ENCODE data around the gene SFR1. TPM values are rescaled to one million over a fixed set of nuclear protein-coding genes. Genes with fewer than 3 reads are reported as not detected.

The SFR1 gene
- total RNA-seq, 1 donor from 2014 or later, result 0.32 TPM

GRCh38 chr10:104128214-104128613 is 6.2 kb downstream of the SFR1 start:
- Histone ChIP-seq H3K4me1 (peaks cover 0 to 1% of the 10 kb centered on the region in 2 donors), H3K36me3 (no peaks in the 10 kb centered on the region), H3K4me3 (no peak overlapping the region), H3K27me3 (no peaks in the 10 kb centered on the region), H3K27ac (no peak overlapping the region), H3K9me3 (no peaks in the 10 kb centered on the region)
- no peak for DNase-seq (ENCODE audit: low spot score in 2 of 2)
- TF ChIP-seq CTCF (IDR thresholded peaks at IDR 0.05), result no peak
- intact Hi-C loops (cut with DNase I), result loop anchor here (10.0 kb wide), 1 partner anchor 433 kb away; no protein-coding TSS in a partner anchor

- no peaks in the 10 kb centered on the region for H3K36me3 ChIP-seq
- no peaks in the 10 kb centered on the region for H3K4me1 ChIP-seq
- no peak overlapping the region for H3K27ac ChIP-seq
- H3K4me3 ChIP-seq, result no peak overlapping the region
- no peak for TF ChIP-seq CTCF (IDR thresholded peaks at IDR 0.05)
- H3K27me3 ChIP-seq, result no peaks in the 10 kb centered on the region
- no peak for DNase-seq (ENCODE audit: low spot score in 2 of 2)
- H3K9me3 ChIP-seq, result no peaks in the 10 kb centered on the region
- intact Hi-C loops (cut with DNase I), result no loop called here
Observed at GRCh38 chr10:104130041-104130440, 8.1 kb downstream of the SFR1 start.

- Histone ChIP-seq H3K36me3 (no peaks in the 10 kb centered on the region), H3K4me3 (no peak overlapping the region), H3K27me3 (no peaks in the 10 kb centered on the region), H3K27ac (no peak overlapping the region), H3K9me3 (no peaks in the 10 kb centered on the region), H3K4me1 (no peaks in the 10 kb centered on the region)
- no peak for TF ChIP-seq CTCF (IDR thresholded peaks at IDR 0.05)
- DNase-seq (ENCODE audit: low spot score in 2 of 2), result no peak
- intact Hi-C loops (cut with DNase I), result no loop called here
Observed at GRCh38 chr10:104138131-104138530, 16.2 kb downstream of the SFR1 start.

GRCh38 chr10:104139221-104139620 is 17.2 kb downstream of the SFR1 start:
- H3K36me3 ChIP-seq, result no peaks in the 10 kb centered on the region
- DNase-seq (ENCODE audit: low spot score in 2 of 2), result no peak
- H3K4me1 ChIP-seq, result no peaks in the 10 kb centered on the region
- TF ChIP-seq CTCF (IDR thresholded peaks at IDR 0.05), result peak in 1 of 3 experiments; percentile 32
- intact Hi-C loops (cut with DNase I), result no loop called here
- no peaks in the 10 kb centered on the region for H3K27me3 ChIP-seq
- H3K27ac ChIP-seq, result no peak overlapping the region
- no peak overlapping the region for H3K4me3 ChIP-seq
- no peaks in the 10 kb centered on the region for H3K9me3 ChIP-seq

- Histone ChIP-seq H3K27me3 (no peaks in the 10 kb centered on the region), H3K27ac (no peak overlapping the region), H3K9me3 (no peaks in the 10 kb centered on the region), H3K4me3 (no peak overlapping the region), H3K4me1 (no peaks in the 10 kb centered on the region), H3K36me3 (no peaks in the 10 kb centered on the region)
- intact Hi-C loops (cut with DNase I), result no loop called here
- no peak for TF ChIP-seq CTCF (IDR thresholded peaks at IDR 0.05)
- no peak for DNase-seq (ENCODE audit: low spot score in 2 of 2)
Observed at GRCh38 chr10:104142081-104142480, 20.1 kb downstream of the SFR1 start.

- no peaks in the 10 kb centered on the region for H3K36me3 ChIP-seq
- intact Hi-C loops (cut with DNase I), result no loop called here
- DNase-seq (ENCODE audit: low spot score in 2 of 2), result no peak
- no peak for TF ChIP-seq CTCF (IDR thresholded peaks at IDR 0.05)
- no peaks in the 10 kb centered on the region for H3K27me3 ChIP-seq
- no peaks in the 10 kb centered on the region for H3K4me1 ChIP-seq
- H3K4me3 ChIP-seq, result no peak overlapping the region
- no peaks in the 10 kb centered on the region for H3K9me3 ChIP-seq
- H3K27ac ChIP-seq, result no peak overlapping the region
Observed at GRCh38 chr10:104143829-104144228, 21.9 kb downstream of the SFR1 start.
